ENCODE measurements around the gene TEAD2. TPM values are rescaled to one million over a fixed set of nuclear protein-coding genes. Genes with fewer than 3 reads are reported as not detected.

TEAD2 gene
- total and polyA plus RNA-seq, 2 of the 13 experiments (the other 11 are each of a cell fraction or from before 2014, with no cell fraction given): 10.8 to 12.5 TPM

DNA sequence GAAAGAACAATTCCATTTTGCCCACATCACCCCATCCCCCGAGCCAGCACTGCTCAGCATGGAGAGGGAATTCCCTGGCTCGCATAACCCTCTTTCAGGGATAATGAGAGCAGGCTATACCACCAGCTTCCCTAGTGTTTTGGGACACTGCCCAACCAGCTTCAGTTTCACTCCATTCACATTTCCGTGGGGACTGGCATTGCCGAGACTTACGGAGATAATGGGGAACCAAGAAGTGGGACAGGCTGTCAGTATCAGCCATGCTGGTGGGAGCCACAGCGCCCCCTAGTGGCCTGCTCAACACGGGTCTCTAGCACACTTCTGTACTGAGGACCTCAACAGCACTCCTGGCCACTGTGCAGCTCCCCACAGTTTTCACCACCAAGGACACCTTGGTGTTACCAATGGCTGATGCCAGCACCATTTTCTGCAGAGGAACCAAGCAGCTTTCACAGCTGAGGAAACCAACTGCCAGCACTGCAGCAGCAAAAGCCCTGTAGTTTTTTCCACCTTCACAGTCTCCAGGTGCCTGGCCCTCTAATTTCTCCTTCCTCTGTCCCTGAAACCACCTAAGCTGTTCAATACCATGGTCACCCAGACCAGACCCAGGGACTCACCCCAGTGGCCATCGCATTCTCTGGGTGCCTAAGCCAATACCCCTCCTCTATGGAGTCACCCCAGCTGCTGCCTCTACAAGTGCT lies 60.9 kb downstream of the TEAD2 start:
- ChIA-PET CTCF (ENCODE audit: low intra/inter-chr PET ratio, low total read pairs) (no interaction called here), POLR2A (no interaction called here)
- Histone ChIP-seq H3K79me2 (ENCODE audit: insufficient read depth, low read length) (no peaks in the 10 kb centered on the region), H3K9ac (ENCODE audit: insufficient read depth, low read depth, low read length) (no peak overlapping the region), H4K20me1 (ENCODE audit: insufficient read depth, low read length) (no peaks in the 10 kb centered on the region), H3K4me1 (ENCODE audit: insufficient read depth, low read length) (no peaks in the 10 kb centered on the region), H3K4me2 (ENCODE audit: low read depth, low read length) (peak overlapping the region; percentile 50), H3K9me3 (ENCODE audit: low read length) (no peaks in the 10 kb centered on the region), H3K36me3 (replicated peaks in 1 of 2; ENCODE audit: control insufficient read depth in 1 of 2, insufficient read depth in 2 of 2, low read length in 2 of 2) (no peaks in the 10 kb centered on the region), H3K27me3 (ENCODE audit: control insufficient read depth in 1 of 2, insufficient read depth in 2 of 2, low read length in 2 of 2) (no peaks in the 10 kb centered on the region), H3K27ac (ENCODE audit: extremely low read length, insufficient read depth, low read length) (no peak overlapping the region), H2AFZ (ENCODE audit: low read length) (peak overlapping the region; percentile 28), H3K4me3 (replicated peaks in 1 of 3; ENCODE audit: insufficient read depth in 1 of 3, low read depth in 2 of 3, low read length in 3 of 3) (no peak overlapping the region)
- ATAC-seq: peak; percentile 98
- intact Hi-C loops (cut with micrococcal nuclease; ENCODE audit: unreplicated experiment): no loop called here
- WGBS (ENCODE audit: low lambda C conversion rate): 36% methylated on average over 3 of the region's 8 CpGs
- in situ Hi-C loops (cut with HindIII; ENCODE audit: extremely low pct_ligation_motif_present, low pct_unique_long_range_greater_than_20kb): no loop called here
- peak; percentile 23 for DNase-seq (ENCODE audit: low spot score)
- peak; percentile 44 for FAIRE-seq
- no TSS peak for BruUV-seq (replicated peaks)
- TF ChIP-seq MBNL3 (CRISPR knock-in tag; conservative IDR thresholded peaks at IDR 0.05) (no peak), TSC22D2 (CRISPR knock-in tag; IDR thresholded peaks at IDR 0.05; ENCODE audit: borderline replicate concordance) (0 out of 2 replicates have a peak, but pooled peaks have one; percentile 36), XRCC5 (optimal IDR thresholded peaks at IDR 0.05; ENCODE audit: low read length) (peak; percentile 55), LCORL (IDR thresholded peaks at IDR 0.05) (no peak), LCORL (CRISPR knock-in tag; IDR thresholded peaks at IDR 0.05) (no peak), ZNF331 (CRISPR knock-in tag; IDR thresholded peaks at IDR 0.05) (peak; percentile 25; the same call in 1 of the 2 replicates), NR2F6 (IDR thresholded peaks at IDR 0.05) (no peak), NR2F6 (CRISPR knock-in tag; IDR thresholded peaks at IDR 0.05) (no peak), GZF1 (CRISPR knock-in tag; IDR thresholded peaks at IDR 0.05) (no peak), FOXA1 (IDR thresholded peaks at IDR 0.05) (no peak), FOXA1 (CRISPR knock-in tag; IDR thresholded peaks at IDR 0.05) (0 out of 2 replicates have a peak, but pooled peaks have one; percentile 13), CENPX (CRISPR knock-in tag; IDR thresholded peaks at IDR 0.05) (no peak), ETV5 (CRISPR knock-in tag; IDR thresholded peaks at IDR 0.05; ENCODE audit: borderline replicate concordance) (0 out of 2 replicates have a peak, but pooled peaks have one; percentile 29), STAG1 (CRISPR knock-in tag; IDR thresholded peaks at IDR 0.05) (peak; percentile 42), RAD21 (CRISPR knock-in tag; IDR thresholded peaks at IDR 0.05) (0 out of 2 replicates have a peak, but pooled peaks have one; percentile 36), ZNF124 (CRISPR knock-in tag; IDR thresholded peaks at IDR 0.05) (0 out of 2 replicates have a peak, but pooled peaks have one; percentile 49), ERF (CRISPR knock-in tag; IDR thresholded peaks at IDR 0.05) (0 out of 2 replicates have a peak, but pooled peaks have one; percentile 19), THAP11 (CRISPR knock-in tag; IDR thresholded peaks at IDR 0.05) (no peak), SMC3 (IDR thresholded peaks at IDR 0.05; ENCODE audit: low read length) (peak; percentile 27; the same call in 1 of the 2 replicates), IRF2 (CRISPR knock-in tag; IDR thresholded peaks at IDR 0.05) (no peak)
- TF ChIP-seq, protein P1, sequence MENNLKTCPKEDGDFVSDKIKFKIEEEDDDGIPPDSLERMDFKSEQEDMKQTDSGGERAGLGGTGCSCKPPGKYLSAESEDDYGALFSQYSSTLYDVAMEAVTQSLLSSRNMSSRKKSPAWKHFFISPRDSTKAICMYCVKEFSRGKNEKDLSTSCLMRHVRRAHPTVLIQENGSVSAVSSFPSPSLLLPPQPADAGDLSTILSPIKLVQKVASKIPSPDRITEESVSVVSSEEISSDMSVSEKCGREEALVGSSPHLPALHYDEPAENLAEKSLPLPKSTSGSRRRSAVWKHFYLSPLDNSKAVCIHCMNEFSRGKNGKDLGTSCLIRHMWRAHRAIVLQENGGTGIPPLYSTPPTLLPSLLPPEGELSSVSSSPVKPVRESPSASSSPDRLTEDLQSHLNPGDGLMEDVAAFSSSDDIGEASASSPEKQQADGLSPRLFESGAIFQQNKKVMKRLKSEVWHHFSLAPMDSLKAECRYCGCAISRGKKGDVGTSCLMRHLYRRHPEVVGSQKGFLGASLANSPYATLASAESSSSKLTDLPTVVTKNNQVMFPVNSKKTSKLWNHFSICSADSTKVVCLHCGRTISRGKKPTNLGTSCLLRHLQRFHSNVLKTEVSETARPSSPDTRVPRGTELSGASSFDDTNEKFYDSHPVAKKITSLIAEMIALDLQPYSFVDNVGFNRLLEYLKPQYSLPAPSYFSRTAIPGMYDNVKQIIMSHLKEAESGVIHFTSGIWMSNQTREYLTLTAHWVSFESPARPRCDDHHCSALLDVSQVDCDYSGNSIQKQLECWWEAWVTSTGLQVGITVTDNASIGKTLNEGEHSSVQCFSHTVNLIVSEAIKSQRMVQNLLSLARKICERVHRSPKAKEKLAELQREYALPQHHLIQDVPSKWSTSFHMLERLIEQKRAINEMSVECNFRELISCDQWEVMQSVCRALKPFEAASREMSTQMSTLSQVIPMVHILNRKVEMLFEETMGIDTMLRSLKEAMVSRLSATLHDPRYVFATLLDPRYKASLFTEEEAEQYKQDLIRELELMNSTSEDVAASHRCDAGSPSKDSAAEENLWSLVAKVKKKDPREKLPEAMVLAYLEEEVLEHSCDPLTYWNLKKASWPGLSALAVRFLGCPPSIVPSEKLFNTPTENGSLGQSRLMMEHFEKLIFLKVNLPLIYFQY (CRISPR knock-in tag; IDR thresholded peaks at IDR 0.05; ENCODE audit: borderline replicate concordance): 0 out of 2 replicates have a peak, but pooled peaks have one; percentile 48
- TF ChIP-seq, protein P2, sequence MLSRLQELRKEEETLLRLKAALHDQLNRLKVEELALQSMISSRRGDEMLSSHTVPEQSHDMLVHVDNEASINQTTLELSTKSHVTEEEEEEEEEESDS (CRISPR knock-in tag; IDR thresholded peaks at IDR 0.05; ENCODE audit: borderline replicate concordance): no peak

Data from HepG2 (cell line).